Measurements from ENCODE around the gene IL13. TPM values are rescaled to one million over a fixed set of nuclear protein-coding genes. Genes with fewer than 3 reads are reported as not detected.

IL13 gene
- total RNA-seq, 1 donor from 2014 or later = not detected

- H3K4me3 Mint-ChIP-seq (ENCODE audit: low read depth) = no peak overlapping the region
- TF ChIP-seq CTCF (IDR thresholded peaks at IDR 0.05; ENCODE audit: unreplicated experiment) = no peak
- no peak overlapping the region for H3K27ac Mint-ChIP-seq
- DNase-seq (ENCODE audit: low spot score, unreplicated experiment) = no peak
- H3K4me1 Mint-ChIP-seq (ENCODE audit: low read depth) = peaks cover 9% of the 10 kb centered on the region
- peaks cover 46% of the 10 kb centered on the region for H3K27me3 Mint-ChIP-seq
- H3K36me3 Mint-ChIP-seq (ENCODE audit: insufficient read depth) = no peaks in the 10 kb centered on the region
- no peaks in the 10 kb centered on the region for H3K9me3 Mint-ChIP-seq (ENCODE audit: low read depth)
Measured at GRCh38 chr5:132661231-132662003, 3.4 kb downstream of the IL13 start.

GRCh38 chr5:132662004-132662401, 4.0 kb downstream of the IL13 start:
- TF ChIP-seq CTCF (IDR thresholded peaks at IDR 0.05; ENCODE audit: unreplicated experiment) = no peak
- Mint-ChIP-seq H3K27ac (no peak overlapping the region), H3K27me3 (peaks cover 44% of the 10 kb centered on the region)

GRCh38 chr5:132662925-132663770, 5.2 kb downstream of the IL13 start:
- DNase-seq (ENCODE audit: low spot score, unreplicated experiment) = no peak
- H3K27me3 Mint-ChIP-seq = peaks cover 39% of the 10 kb centered on the region
- H3K9me3 Mint-ChIP-seq (ENCODE audit: low read depth) = no peaks in the 10 kb centered on the region
- no peak for TF ChIP-seq CTCF (IDR thresholded peaks at IDR 0.05; ENCODE audit: unreplicated experiment)
- H3K36me3 Mint-ChIP-seq (ENCODE audit: insufficient read depth) = no peaks in the 10 kb centered on the region
- peaks cover 9% of the 10 kb centered on the region for H3K4me1 Mint-ChIP-seq (ENCODE audit: low read depth)
- H3K4me3 Mint-ChIP-seq (ENCODE audit: low read depth) = no peak overlapping the region
- no peak overlapping the region for H3K27ac Mint-ChIP-seq

More at GRCh38 chr5:132662004-132662401, 4.0 kb downstream of the IL13 start:
- Mint-ChIP-seq H3K9me3 (ENCODE audit: low read depth) (no peaks in the 10 kb centered on the region), H3K4me3 (ENCODE audit: low read depth) (no peak overlapping the region), H3K4me1 (ENCODE audit: low read depth) (peaks cover 9% of the 10 kb centered on the region), H3K36me3 (ENCODE audit: insufficient read depth) (no peaks in the 10 kb centered on the region)
- DNase-seq (ENCODE audit: low spot score, unreplicated experiment) = no peak

GRCh38 chr5:132663771-132664695, 6.1 kb downstream of the IL13 start:
- Mint-ChIP-seq H3K9me3 (ENCODE audit: low read depth) (no peaks in the 10 kb centered on the region), H3K36me3 (ENCODE audit: insufficient read depth) (no peaks in the 10 kb centered on the region), H3K27ac (no peak overlapping the region), H3K4me1 (ENCODE audit: low read depth) (peaks cover 9% of the 10 kb centered on the region), H3K4me3 (ENCODE audit: low read depth) (no peak overlapping the region), H3K27me3 (peaks cover 30% of the 10 kb centered on the region)
- TF ChIP-seq CTCF (IDR thresholded peaks at IDR 0.05; ENCODE audit: unreplicated experiment) = no peak
- DNase-seq (ENCODE audit: low spot score, unreplicated experiment) = no peak
